OCI-LY7 (cell line): ENCODE data around the gene RFESD.

ENCODE experiments used
- CTCF ChIP-seq: fragments of 200-600 bp; sonication (generic); conservative IDR thresholded peaks from 2 replicates; pipeline ENCODE4 v1.5.1; 2014; ENCODE audit warnings: mild to moderate bottlenecking, antibody characterized with exemption, low read length, moderate library complexity, mixed read lengths
- EZH2phosphoT487 ChIP-seq: fragments of 200-600 bp; sonication (generic); IDR thresholded peaks from 2 replicates; pipeline ENCODE4 v1.6.1; 2018; ENCODE audit warnings: low read depth, borderline replicate concordance, mild to moderate bottlenecking, mixed run types, antibody characterized with exemption, low read length, moderate library complexity, mixed read lengths

- TF ChIP-seq CTCF (no peak), EZH2phosphoT487 (no peak)
Observed at GRCh38 chr5:95690333-95690732, 43.8 kb downstream of the RFESD start.
